ENCODE data around the gene SDC1.

- TF ChIP-seq CTCF (IDR thresholded peaks at IDR 0.05; ENCODE audit: low read depth, low read length) (no peak), POLR2A (IDR thresholded peaks at IDR 0.05; ENCODE audit: extremely low read depth, insufficient read length) (no peak), MAX (IDR thresholded peaks at IDR 0.05; ENCODE audit: low read depth, low read length) (no peak)
Measured at GRCh38 chr2:20193185-20193584, 31.7 kb downstream of the SDC1 start.

All from NB4 (cell line).